Panc1 (cell line): ENCODE data around the gene TMOD2. TPM values are rescaled to one million over a fixed set of nuclear protein-coding genes. Genes with fewer than 3 reads are reported as not detected.

Source experiments
- ATAC-seq: fragments of 200-7000 bp; cut with Tn5 transposase; 2 replicates; pipeline ENCODE4 v1.9.1; 2020; ENCODE audit warnings: mild to moderate bottlenecking, moderate library complexity
- BruUV-seq: library from RNA; stranded (reverse); fragments of 400-500 nt; replicated peaks from 2 replicates; lab custom pipeline; 2021; lab: Mats Ljungman, UMichigan
- CTCF ChIA-PET: fragments of 300-600 bp; sonication (Branson Sonifier 250); formaldehyde crosslinking; loops from one replicate; lab custom pipeline; 2022; ENCODE audit warnings: antibody characterized with exemption; lab: Charles Lee
- POLR2A ChIA-PET: fragments of 300-600 bp; sonication (Branson Sonifier 250); formaldehyde crosslinking; loops from one replicate; lab custom pipeline; 2022; ENCODE audit warnings: antibody characterized with exemption; lab: Charles Lee
- DNase-seq: peaks from one replicate; pipeline ENCODE4 v3.0.0-alpha.2; 2010; ENCODE audit warnings: low read depth, low spot score
- H3K27ac ChIP-seq: 2 replicates; pipeline ENCODE4 v1.5.1; 2011; ENCODE audit warnings: mild to moderate bottlenecking, low read length, inconsistent platforms
- H3K27me3 ChIP-seq: fragments of 200-500 bp; sonication (Bioruptor generic); 2 replicates; pipeline ENCODE4 v1.6.0; 2014; ENCODE audit warnings: low read length, inconsistent platforms; ENCODE audit not compliant: control insufficient read depth, insufficient read depth
- H3K36me3 ChIP-seq: fragments of 200-500 bp; sonication (Bioruptor generic); 2 replicates; pipeline ENCODE4 v1.5.1; 2014; ENCODE audit warnings: inconsistent platforms, mild to moderate bottlenecking, low read length, moderate library complexity; ENCODE audit not compliant: control insufficient read depth, insufficient read depth
- H3K4me1 ChIP-seq: 2 replicates; pipeline ENCODE4 v1.5.1; 2011; ENCODE audit warnings: inconsistent platforms, mild to moderate bottlenecking, low read length, moderate library complexity; ENCODE audit not compliant: control insufficient read depth, insufficient read depth
- H3K4me3 ChIP-seq, 2 experiments: 2 replicates each; pipeline ENCODE4 v1.5.1; 2011 to 2012; ENCODE audit warnings: low read depth in 2 of 2, low read length in 2 of 2, mild to moderate bottlenecking in 2 of 2, inconsistent platforms in 1 of 2, moderate library complexity in 1 of 2
- H3K9me3 ChIP-seq: fragments of 200-500 bp; sonication (Bioruptor generic); 2 replicates; pipeline ENCODE4 v1.5.1; 2014; ENCODE audit warnings: low read depth, mild to moderate bottlenecking, inconsistent platforms, low read length, moderate library complexity; ENCODE audit not compliant: control insufficient read depth, insufficient read depth
- CTCF ChIP-seq: fragments of 450-650 bp; IDR thresholded peaks from 2 replicates; pipeline ENCODE4 v1.5.1; 2017; ENCODE audit warnings: mild to moderate bottlenecking
- POLR2AphosphoS5 ChIP-seq: IDR thresholded peaks from 2 replicates; pipeline ENCODE4 v1.6.1; 2012; ENCODE audit warnings: mild to moderate bottlenecking, low read depth, low read length, moderate library complexity
- REST ChIP-seq, 2 experiments: IDR thresholded peaks; 2 replicates each; pipeline ENCODE4 v1.6.1; 2011 to 2012; ENCODE audit warnings: low read depth in 2 of 2, control low read depth in 1 of 2, low read length in 1 of 2, mild to moderate bottlenecking in 1 of 2, moderate library complexity in 1 of 2; ENCODE audit not compliant: insufficient read depth in 1 of 2
- SIN3A ChIP-seq: IDR thresholded peaks from 2 replicates; pipeline ENCODE4 v1.6.1; 2012; ENCODE audit warnings: low read depth, mild to moderate bottlenecking, low read length, moderate library complexity, borderline replicate concordance; ENCODE audit not compliant: insufficient read depth
- TCF7L2 ChIP-seq: IDR thresholded peaks from 2 replicates; pipeline ENCODE4 v1.6.1; 2011; ENCODE audit warnings: mild to moderate bottlenecking, low read depth, low read length, inconsistent platforms
- in situ Hi-C: cut with HindIII; loops from 2 replicates; pipeline ENCODE4 v1.10.0; 2016; ENCODE audit warnings: low sequenced_read_pairs, low pct_unique_long_range_greater_than_20kb
- intact Hi-C: fragments of 100-400 bp; cut with micrococcal nuclease; formaldehyde crosslinking; loops from one replicate; pipeline ENCODE4 v1.10.0; 2022; ENCODE audit not compliant: unreplicated experiment
- total RNA-seq: library from RNA; stranded (reverse); gene quantifications from one replicate; pipeline ENCODE4 v1.2.1, GENCODE V29; 2021; ENCODE audit not compliant: unreplicated experiment

The TMOD2 gene
- total RNA-seq, 1 experiment from 2014 or later = 1.7 TPM

GRCh38 chr15:51828621-51829375 is 77.4 kb downstream of the TMOD2 start:
- H3K27me3 ChIP-seq = no peaks in the 10 kb centered on the region
- ATAC-seq (no peak), DNase-seq (no peak)
- no peaks in the 10 kb centered on the region; the same call in 1 of the 2 replicates for H3K36me3 ChIP-seq
- H3K27ac ChIP-seq = no peak overlapping the region
- in situ Hi-C loops (no loop called here), intact Hi-C loops (no loop called here)
- H3K4me3 ChIP-seq = no peak overlapping the region
- TF ChIP-seq REST (IDR thresholded peaks at IDR 0.05; ENCODE audit: insufficient read depth in 1 of 2, low read depth in 2 of 2, low read length in 1 of 2) (no peak), SIN3A (no peak), POLR2AphosphoS5 (no peak), CTCF (no peak)
- BruUV-seq = no TSS peak
- no peaks in the 10 kb centered on the region for H3K9me3 ChIP-seq
- CTCF ChIA-PET = no interaction called here
- peaks cover 11% of the 10 kb centered on the region; the same call in 1 of the 2 replicates for H3K4me1 ChIP-seq
- POLR2A ChIA-PET = interaction anchor here (0.7 kb wide), 1 partner anchor 16 kb away, joined by 3 read pairs; no protein-coding TSS in a partner anchor

GRCh38 chr15:51829376-51830275 is 78.2 kb downstream of the TMOD2 start, which contains the start of gene TMOD3:
Gene TMOD3 (plus strand): TSS chr15:51829653. CDS start chr15:51862885, 33,232 bp downstream.
- DNase-seq (peak; percentile 74), ATAC-seq (peak; percentile 98)
- CTCF ChIA-PET = no interaction called here
- Histone ChIP-seq H3K27ac (peak within 1 kb of the TSS; percentile 84), H3K9me3 (no peaks in the 10 kb centered on the region), H3K36me3 (no peaks in the 10 kb centered on the region; the same call in 1 of the 2 replicates), H3K4me3 (peak within 1 kb of the TSS; percentile 87 to 94), H3K27me3 (no peaks in the 10 kb centered on the region), H3K4me1 (peaks cover 14% of the 10 kb centered on the region; the same call in 1 of the 2 replicates)
- no TSS peak for BruUV-seq
- intact Hi-C loops = no loop called here
- TF ChIP-seq REST (IDR thresholded peaks at IDR 0.05; ENCODE audit: insufficient read depth in 1 of 2, low read depth in 2 of 2, low read length in 1 of 2) (0 out of 4 replicates have a peak, but pooled peaks of 1 of the 2 experiments have one; percentile 17), CTCF (no peak), SIN3A (peak; percentile 78; the same call in 1 of the 2 replicates), TCF7L2 (0 out of 2 replicates have a peak, but pooled peaks have one; percentile 20), POLR2AphosphoS5 (peak; percentile 94)
- POLR2A ChIA-PET = interaction anchor here (0.5 to 0.6 kb wide), 2 partner anchors 190 to 218 kb away, joined by 4 read pairs; no protein-coding TSS in a partner anchor
- in situ Hi-C loops = no loop called here
